ENCODE measurements around the gene ITPR1. TPM values are rescaled to one million over a fixed set of nuclear protein-coding genes. Genes with fewer than 3 reads are reported as not detected.
"Not testable (repeated sequence)": the region's sequence is repeated elsewhere in the genome, so short reads cannot be mapped to it uniquely, and the experiment has no call there.

Gene ITPR1
- polyA plus RNA-seq, 2 of the 4 experiments (the other 2 are of a cell fraction): 2.8 to 9.6 TPM

- no peak overlapping the region for H3K4me2 ChIP-seq
- TF ChIP-seq HOXA7 (CRISPR knock-in tag; IDR thresholded peaks at IDR 0.05) (no peak), NR3C1 (IDR thresholded peaks at IDR 0.05) (no peak), JUN (IDR thresholded peaks at IDR 0.05) (no peak), ZC3H11A (IDR thresholded peaks at IDR 0.05) (no peak), RAD21 (conservative IDR thresholded peaks at IDR 0.05 in 1 of 2, IDR thresholded peaks at IDR 0.05 in 1 of 2) (no peak), EHMT2 (IDR thresholded peaks at IDR 0.05; ENCODE audit: low read depth) (no peak), E2F6 (IDR thresholded peaks at IDR 0.05; ENCODE audit: borderline replicate concordance, low read depth) (no peak), MAZ (IDR thresholded peaks at IDR 0.05; ENCODE audit: borderline replicate concordance, low read depth, low read length) (no peak), SMC3 (IDR thresholded peaks at IDR 0.05) (no peak), ZSCAN20 (CRISPR knock-in tag; IDR thresholded peaks at IDR 0.05) (no peak), ELK1 (IDR thresholded peaks at IDR 0.05; ENCODE audit: low read depth, low read length) (no peak), RARB (CRISPR knock-in tag; IDR thresholded peaks at IDR 0.05) (no peak), PBX3 (IDR thresholded peaks at IDR 0.05) (no peak), NPAS2 (CRISPR knock-in tag; IDR thresholded peaks at IDR 0.05; ENCODE audit: borderline replicate concordance) (no peak), TP53 (CRISPR knock-in tag; IDR thresholded peaks at IDR 0.05) (no peak)
- POLR2A ChIA-PET: no interaction called here
- H3K4me3 ChIP-seq: no peak overlapping the region
- no peaks in the 10 kb centered on the region for H3K9me3 ChIP-seq
- no peak for ATAC-seq
- no peak overlapping the region for H3K27ac ChIP-seq
- WGBS (ENCODE audit: missing lambda C conversion rate): 38% methylated on average over 6 of the region's 6 CpGs
- DNase-seq (ENCODE audit: low read depth in 1 of 2, low spot score in 1 of 2): no peak
- no peak for FAIRE-seq
- 0 out of 3 replicates have a peak, but pooled peaks cover 2% of the 10 kb centered on the region for H3K4me1 ChIP-seq
- CTCF ChIA-PET: interaction anchor here (0.6 to 0.8 kb wide), 2 partner anchors 21 to 427 kb away, joined by 3 read pairs; no protein-coding TSS in a partner anchor
These were observed 104.2 kb downstream of the ITPR1 start for GRCh38 chr3:4597208-4597985.

GRCh38 chr3:4598232-4598631 is 105.1 kb downstream of the ITPR1 start:
- POLR2A ChIA-PET; ATAC-seq; H3K4me1 ChIP-seq; H3K4me2 ChIP-seq; DNase-seq (ENCODE audit: low read depth in 1 of 2, low spot score in 1 of 2); H3K9me3 ChIP-seq; FAIRE-seq; CTCF ChIA-PET; H3K4me3 ChIP-seq; H3K27ac ChIP-seq: not testable (repeated sequence)
- 70% methylated on average over 5 of the region's 5 CpGs for WGBS (ENCODE audit: missing lambda C conversion rate)

GRCh38 chr3:4599612-4600011 is 106.5 kb downstream of the ITPR1 start:
- Histone ChIP-seq H3K9me3 (no peaks in the 10 kb centered on the region), H3K27ac (no peak overlapping the region), H3K4me2 (no peak overlapping the region), H3K4me1 (0 out of 3 replicates have a peak, but pooled peaks cover 2% of the 10 kb centered on the region), H3K4me3 (no peak overlapping the region)
- ChIA-PET POLR2A (no interaction called here), CTCF (interaction anchor here (1.2 kb wide), 1 partner anchor 249 kb away, joined by 4 read pairs; no protein-coding TSS in a partner anchor)
- no peak for TF ChIP-seq RFX5 (IDR thresholded peaks at IDR 0.05)
- TF ChIP-seq ZSCAN20 (CRISPR knock-in tag; IDR thresholded peaks at IDR 0.05): no peak
- no peak for TF ChIP-seq JUN (IDR thresholded peaks at IDR 0.05)
- no peak for TF ChIP-seq HOXB5 (CRISPR knock-in tag; IDR thresholded peaks at IDR 0.05)
- TF ChIP-seq SREBF2 (IDR thresholded peaks at IDR 0.05): no peak
- no peak for TF ChIP-seq FOXS1 (CRISPR knock-in tag; IDR thresholded peaks at IDR 0.05)
- no peak for TF ChIP-seq HDAC2 (IDR thresholded peaks at IDR 0.05)
- no peak for TF ChIP-seq ESRRA (IDR thresholded peaks at IDR 0.05; ENCODE audit: borderline replicate concordance, low read length)
- no peak for TF ChIP-seq HOXB13 (CRISPR knock-in tag; IDR thresholded peaks at IDR 0.05; ENCODE audit: low read depth)
- no peak for TF ChIP-seq REST (IDR thresholded peaks at IDR 0.05)
- no peak for TF ChIP-seq BHLHE40 (IDR thresholded peaks at IDR 0.05; ENCODE audit: low read depth, low read length)
- TF ChIP-seq CHD4 (IDR thresholded peaks at IDR 0.05; ENCODE audit: borderline replicate concordance): no peak
- 67% methylated on average over 4 of the region's 4 CpGs for WGBS (ENCODE audit: missing lambda C conversion rate)
- FAIRE-seq: no peak
- DNase-seq (ENCODE audit: low read depth in 1 of 2, low spot score in 1 of 2): no peak
- ATAC-seq: peak in 1 of 2 experiments; percentile 40; a peak in 2 of 6 replicates
